Fibroblast of skin of abdomen (primary cell): ENCODE results near the gene SOX1.

Source experiments
- DNase-seq: peaks from one replicate; pipeline ENCODE4 v3.0.0-alpha.2; 2013

The SOX1 gene

DNA sequence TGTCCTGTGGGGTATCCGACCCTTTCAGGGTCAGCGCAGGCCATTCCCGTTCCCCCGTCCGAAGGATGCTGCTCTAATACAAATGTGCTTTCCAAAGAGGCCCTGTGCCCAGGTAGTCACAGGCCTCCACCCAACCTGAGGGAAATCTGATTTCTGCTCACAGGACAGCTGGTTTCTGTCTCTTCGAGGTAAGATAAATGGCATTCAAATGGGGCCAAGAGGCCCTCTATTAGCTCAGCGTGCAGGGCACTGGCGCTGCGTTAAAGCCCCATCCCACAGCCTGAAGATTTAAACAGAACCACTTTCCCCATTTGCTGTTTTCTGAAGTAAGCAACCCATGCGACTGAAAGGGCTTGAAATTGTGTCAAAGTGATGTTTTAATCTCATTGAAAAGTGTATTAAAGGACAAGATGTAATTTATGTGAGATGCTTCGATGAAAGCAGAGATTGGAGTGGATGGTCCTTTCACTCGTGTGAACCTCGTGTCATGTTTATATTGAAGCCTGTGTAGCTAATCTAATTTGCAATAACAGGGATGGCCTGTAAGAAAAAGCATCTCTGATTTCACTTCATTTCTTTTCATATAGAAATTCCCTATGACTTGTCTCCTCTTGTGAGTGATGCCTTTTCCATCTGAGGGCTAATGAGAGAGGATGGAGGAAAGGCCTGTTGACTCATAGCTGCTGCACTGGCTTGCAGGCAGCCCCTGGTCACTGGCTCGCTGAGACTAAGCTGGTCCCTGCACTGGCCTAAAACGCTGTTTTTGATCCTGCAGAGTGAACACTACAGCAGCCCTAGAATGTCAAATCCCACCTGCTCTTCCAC is 7.3 kb upstream of the SOX1 start:
- no peak for DNase-seq

DNA sequence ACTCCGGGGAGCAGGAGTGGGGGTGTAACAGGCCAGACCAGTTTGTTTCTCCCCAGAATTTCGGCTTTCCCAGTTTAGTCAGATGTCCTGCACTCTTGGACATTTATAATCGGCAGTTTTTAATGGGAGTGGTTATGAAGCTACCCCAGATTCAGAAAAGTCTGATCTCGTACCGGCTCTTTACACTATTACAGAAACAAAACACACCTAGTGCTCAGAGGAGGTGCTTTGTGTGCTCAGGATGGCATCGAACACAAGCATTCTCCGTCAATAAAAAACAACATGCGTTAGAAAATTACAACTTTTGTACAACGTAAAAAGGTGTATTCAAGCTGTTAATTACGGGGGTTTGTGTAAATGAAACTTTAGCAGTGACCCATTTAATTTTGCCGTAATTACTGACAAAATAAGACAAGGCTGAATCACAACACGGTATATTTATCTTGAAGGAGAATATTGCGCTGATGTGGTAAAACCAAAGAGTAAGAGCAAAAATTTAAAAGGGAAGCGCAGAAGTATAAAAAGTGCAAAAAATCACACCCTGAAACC is 6.6 kb upstream of the SOX1 start:
- DNase-seq: no peak

DNA sequence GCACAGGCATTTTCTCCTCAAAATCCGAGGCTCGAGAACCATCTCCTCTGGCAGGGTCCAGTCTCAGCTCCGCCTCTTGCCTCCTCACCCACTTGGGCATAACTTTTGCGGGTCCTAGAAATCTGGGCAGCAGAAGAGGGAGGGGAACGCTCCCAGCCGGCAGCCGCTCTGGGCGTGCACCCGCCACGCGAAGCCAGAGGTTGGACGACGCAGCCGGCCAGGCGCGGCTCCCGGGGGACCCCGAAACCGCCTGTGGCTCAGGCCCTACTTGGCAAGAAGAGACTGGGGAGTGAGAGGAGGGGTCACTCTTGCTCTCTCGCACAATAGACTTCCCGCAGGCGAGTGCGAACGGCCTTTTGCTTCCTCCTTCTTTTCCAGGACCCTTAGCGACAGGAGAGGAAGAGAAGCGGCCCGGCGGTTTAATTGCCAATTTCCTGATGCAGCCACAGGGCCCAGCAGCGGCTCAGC is 6.0 kb upstream of the SOX1 start:
- no peak for DNase-seq

DNA sequence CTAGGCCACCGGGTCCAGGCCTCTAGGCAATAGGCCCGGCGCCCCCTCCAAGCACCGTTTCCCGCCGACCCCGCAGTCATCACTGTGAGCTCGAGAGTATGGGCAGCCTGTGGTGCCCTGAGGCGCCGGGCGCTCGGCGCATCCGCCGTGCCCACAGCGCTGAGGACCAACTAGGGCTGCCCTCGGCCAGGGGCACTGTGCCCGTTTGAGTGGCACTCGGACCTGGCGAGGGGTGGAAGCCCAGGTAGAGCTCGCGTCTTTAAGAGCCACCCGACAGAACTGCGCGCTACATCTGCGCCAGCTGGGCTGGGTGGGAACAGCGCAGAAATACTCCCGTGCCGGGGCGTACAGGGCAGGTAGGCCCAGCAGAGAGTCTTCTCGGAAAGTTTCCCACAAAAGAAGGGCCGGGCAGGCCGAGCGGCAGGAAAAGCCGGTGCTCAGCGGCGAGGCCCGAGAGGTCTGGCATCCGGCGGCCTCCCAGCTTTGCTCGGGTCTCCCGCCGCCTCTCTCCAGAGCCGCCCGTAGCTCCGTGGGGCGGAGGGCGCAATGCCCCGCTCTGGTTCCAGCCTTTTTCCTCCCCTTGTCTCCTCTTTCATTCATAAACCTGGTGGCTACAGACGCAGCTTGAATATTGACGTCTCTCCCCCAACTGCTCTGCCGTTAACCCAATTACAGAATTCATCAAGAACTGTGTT is 5.4 kb upstream of the SOX1 start:
- DNase-seq: no peak

DNA sequence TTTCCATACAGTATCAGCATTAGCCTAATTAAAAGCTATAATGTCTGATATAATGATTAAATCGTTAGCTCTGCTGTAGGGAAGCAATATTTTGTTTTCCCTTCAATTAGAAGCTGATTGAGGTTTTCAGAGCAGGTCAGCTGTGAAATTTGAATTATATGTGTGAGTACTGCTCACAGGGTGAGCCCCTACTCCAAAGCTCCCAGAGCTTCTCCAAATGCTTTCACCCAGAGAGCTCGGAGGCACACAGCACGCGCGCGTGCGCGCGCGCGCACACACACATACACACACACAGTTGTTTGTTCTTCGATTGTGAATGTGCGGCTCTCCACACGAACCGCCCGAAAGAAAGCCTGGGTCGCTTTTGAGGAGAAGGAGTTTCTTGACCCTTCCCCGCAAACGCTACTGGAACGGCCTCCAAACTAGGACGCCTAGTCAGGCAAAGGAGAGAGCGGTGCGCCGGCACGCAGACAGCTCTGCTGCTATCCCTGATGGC is 4.8 kb upstream of the SOX1 start:
- DNase-seq: no peak

DNA sequence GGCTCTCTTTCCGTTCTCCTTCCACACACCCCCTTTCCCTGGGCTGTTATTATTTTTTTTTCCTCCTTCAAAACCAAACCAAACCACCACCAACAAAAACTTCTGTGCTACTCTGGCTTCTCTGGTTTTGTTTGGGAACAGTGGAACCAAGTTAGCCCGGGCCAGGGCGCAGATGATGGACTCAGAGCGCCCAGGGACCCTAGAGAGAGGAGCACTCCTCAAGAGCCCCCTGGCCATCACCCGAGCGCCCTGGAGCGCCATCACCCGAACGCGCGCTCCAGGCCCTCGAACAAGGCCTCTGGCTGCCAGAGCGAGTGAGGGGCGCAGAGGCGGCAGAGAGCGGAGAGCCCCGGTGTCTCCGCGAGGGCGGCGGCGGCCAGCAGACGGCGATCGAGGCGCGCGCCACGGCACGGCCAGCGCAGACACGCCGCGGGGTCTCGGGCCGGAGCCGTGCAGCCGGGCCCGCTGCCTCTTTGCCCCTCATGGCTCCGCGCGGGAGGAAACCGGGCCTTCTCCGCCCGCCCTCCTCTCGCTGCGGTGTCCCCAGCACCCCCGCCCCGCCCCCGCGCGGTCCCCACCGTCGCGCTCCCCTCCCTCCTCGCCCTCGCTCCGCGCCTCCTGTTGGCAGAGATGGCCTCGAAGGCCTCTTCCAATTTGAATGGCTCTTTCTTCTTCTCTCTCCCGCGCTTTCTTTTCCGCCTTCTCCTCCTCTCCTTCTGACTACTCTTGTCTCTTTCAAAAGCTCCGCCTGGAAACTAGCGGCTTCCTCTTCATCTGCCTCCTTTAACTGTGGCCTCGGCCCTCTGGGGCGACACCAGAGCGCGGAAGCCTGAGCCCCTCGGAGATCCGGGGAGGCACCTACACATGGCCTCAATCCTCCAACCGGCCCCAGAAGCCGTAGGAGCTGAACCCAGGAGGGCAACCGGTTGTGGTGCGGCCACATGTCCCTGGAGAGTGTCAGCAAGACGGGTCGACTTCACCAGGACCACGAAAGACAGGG is 4.1 kb upstream of the SOX1 start:
- no peak for DNase-seq

DNA sequence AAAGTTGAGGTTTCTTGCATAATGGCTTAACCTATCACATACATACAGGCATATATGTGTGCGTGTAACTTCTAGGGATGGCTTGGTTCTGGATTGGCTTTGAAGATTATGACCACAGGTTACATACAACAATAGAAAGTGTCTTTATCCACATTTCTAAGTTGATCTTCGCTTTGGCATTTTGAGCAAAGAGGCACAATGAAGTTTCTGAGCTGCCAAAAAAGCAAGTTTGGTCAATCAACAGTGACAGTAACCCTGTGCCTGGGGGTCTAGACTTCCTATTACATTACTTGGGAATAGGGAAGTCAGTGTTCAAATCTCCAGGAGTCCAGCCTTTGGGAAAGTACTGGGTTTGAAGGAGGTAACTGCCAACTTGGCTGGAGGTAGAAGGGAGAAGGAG is 3.1 kb upstream of the SOX1 start:
- DNase-seq: no peak

DNA sequence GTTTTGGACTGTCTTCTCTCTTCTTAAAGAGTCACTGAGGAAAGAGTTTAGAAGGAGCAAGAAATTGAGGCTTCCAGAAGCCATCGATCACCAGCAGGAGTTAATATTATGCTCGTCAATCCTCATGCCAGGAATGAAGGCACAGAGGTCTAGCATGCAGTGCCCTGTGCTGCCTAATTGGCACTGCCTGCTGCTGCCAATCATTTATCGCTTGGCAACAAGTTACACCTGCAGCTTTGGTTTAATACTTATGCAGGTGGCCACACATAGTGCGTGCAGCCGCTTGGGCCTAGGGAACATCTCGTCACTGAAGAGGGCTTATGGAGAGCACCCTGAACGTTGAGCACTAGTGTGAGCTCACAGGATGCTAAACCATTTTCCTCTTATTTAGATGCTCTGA is 2.7 kb upstream of the SOX1 start:
- no peak for DNase-seq

DNA sequence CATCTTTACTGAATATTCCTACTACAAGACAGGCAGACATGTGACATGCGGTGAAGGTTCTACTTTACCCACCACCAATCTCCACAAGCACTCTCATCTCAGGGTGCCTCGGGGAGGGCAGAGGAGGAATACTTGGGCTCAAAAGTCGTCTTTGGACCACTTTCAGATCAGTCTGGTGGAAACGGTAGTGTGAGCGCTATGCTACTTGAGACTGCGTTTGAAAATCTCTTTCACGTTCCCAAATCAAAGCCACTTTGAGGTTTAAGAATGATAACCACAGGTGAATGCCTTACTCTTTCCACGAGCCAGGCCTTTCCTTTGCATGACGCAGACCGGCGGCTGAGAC is 1.5 kb upstream of the SOX1 start:
- no peak for DNase-seq

DNA sequence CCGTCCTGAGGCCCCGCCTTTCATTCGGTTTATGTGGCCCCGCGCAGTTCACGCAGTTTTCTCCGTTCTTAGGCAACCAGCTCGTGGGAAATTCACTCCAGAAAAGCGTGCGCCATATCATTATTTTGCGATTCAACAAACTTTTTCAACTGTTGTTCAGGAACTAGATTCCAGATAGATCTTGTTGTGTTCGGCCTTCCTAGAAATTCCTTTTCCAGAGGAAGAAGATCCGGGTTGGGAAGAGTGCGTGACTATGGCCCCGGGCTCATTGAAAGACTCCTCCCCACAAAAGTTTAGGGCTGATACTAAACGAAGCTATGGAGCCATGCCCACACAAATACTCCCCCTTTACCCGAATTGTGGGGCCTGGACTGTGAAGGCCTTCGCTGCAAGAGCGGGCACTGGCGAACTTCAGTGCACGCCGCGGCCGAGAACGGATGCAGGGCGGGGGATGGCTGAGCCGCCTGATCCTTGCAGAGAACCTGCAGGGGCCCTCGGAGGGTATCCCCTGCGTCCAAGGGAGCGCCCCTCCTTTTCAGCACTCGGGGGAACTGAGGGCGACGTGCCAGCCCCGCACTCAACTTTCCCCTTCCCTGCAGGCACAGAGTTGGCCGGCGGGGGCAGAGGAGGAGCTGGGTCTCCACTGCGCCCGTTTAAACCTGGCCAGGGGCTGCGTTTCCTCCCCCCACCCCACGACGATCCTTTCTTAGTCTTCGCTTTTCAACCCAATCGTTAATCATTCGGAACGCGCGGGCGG is 904 bp upstream of the SOX1 start:
- no peak for DNase-seq

DNA sequence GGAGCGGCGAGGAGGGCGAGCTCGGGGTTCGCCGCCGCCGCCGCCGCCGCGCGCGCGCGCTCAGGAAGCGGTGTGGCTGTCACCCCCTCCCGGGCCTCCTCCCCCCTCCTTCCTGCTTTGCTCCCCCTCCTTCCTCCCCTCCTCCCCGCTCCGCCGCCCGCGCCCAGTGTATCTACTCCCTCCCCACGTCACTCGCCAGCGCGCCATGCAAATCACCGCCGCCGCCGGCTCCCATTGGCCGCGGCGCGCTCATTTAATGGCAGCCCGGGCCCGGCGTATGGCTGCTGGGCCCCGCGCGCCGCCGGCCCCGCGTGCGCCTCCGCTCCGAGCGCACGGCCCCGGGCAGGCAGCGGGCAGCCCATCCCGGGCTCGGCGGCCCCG is 335 bp upstream of the SOX1 start:
- peak; percentile 18 for DNase-seq

DNA sequence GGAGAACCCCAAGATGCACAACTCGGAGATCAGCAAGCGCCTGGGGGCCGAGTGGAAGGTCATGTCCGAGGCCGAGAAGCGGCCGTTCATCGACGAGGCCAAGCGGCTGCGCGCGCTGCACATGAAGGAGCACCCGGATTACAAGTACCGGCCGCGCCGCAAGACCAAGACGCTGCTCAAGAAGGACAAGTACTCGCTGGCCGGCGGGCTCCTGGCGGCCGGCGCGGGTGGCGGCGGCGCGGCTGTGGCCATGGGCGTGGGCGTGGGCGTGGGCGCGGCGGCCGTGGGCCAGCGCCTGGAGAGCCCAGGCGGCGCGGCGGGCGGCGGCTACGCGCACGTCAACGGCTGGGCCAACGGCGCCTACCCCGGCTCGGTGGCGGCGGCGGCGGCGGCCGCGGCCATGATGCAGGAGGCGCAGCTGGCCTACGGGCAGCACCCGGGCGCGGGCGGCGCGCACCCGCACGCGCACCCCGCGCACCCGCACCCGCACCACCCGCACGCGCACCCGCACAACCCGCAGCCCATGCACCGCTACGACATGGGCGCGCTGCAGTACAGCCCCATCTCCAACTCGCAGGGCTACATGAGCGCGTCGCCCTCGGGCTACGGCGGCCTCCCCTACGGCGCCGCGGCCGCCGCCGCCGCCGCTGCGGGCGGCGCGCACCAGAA is 1.1 kb downstream of the SOX1 start:
- no peak for DNase-seq

DNA sequence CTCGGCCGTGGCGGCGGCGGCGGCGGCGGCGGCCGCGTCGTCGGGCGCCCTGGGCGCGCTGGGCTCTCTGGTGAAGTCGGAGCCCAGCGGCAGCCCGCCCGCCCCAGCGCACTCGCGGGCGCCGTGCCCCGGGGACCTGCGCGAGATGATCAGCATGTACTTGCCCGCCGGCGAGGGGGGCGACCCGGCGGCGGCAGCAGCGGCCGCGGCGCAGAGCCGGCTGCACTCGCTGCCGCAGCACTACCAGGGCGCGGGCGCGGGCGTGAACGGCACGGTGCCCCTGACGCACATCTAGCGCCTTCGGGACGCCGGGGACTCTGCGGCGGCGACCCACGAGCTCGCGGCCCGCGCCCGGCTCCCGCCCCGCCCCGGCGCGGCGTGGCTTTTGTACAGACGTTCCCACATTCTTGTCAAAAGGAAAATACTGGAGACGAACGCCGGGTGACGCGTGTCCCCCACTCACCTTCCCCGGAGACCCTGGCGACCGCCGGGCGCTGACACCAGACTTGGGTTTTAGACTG is 1.7 kb downstream of the SOX1 start:
- no peak for DNase-seq

DNA sequence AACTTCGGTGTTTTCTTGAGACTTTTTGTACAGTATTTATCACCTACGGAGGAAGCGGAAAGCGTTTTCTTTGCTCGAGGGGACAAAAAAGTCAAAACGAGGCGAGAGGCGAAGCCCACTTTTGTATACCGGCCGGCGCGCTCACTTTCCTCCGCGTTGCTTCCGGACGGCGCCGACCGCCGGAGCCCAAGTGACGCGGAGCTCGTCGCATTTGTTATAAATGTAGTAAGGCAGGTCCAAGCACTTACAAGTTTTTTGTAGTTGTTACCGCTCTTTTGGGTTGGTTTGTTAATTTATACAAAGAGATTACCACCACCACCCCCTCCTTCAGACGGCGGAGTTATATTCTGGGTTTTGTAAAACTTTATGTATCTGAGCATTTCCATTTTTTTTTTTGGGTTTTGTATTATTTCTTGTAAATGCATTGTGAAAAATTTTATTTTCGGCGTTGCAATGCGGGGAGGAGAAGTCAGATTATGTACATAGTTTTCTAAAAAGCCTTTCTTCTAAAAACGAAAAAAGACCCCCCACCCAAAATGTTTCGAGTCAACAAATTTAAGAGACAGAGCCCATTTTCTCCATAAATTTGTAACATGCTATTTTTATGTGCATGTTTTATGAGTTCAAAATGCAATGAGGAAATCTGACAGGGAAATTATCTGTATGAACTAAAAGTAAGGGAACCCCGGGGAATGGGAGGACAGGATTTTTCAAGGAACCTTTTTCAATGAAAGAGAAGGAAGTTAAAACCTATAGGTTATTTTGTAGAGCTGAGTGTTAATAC is 2.3 kb downstream of the SOX1 start:
- DNase-seq: no peak

DNA sequence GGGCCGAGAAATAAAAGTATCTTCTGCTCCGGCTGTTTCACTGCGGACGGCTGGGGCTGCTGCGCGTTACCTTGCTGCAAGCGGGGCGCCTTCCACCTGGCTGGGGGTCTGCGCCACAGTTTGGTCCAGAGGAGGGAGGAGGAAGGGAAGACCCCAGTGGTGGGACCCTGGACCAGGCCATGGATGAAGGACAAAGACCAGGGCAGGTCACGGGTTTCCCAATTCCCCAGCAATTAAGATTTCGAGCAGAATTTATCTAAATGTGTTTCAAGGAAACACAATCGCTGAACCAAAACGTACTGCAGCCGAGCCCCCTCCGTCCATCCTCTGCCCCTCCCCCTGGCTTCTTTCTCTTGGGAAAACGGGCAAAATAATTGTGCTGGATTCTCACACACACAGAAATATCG is 2.9 kb downstream of the SOX1 start:
- DNase-seq: no peak

DNA sequence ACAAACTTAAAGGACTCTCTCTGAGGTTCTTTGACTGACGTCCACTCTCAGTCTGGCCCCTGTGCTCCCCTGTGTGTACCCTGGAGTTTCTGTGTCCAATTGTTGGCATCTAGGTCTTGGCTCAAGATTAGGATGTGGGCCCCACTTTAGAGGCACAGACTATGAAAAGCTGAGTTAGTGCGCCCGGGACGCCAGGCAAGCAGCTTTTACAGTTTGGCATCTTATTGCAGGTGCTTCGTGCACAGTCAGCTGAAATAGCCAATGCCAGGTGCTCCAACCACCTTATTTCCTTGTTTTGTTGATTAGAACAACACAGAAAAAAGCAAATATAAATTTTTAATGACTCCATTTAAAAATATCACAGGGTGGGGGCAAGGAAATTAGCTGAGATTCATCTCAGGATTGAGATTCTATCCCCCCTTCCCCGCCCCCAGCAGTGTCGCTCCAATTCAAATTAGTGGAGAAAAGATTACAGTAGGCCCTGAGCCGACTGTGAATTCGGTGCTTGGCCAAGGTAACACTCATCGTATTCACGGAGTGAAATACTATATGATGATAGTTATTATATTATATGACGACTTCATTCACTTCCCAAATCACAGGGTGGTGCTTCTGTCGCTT is 4.3 kb downstream of the SOX1 start:
- DNase-seq: no peak

DNA sequence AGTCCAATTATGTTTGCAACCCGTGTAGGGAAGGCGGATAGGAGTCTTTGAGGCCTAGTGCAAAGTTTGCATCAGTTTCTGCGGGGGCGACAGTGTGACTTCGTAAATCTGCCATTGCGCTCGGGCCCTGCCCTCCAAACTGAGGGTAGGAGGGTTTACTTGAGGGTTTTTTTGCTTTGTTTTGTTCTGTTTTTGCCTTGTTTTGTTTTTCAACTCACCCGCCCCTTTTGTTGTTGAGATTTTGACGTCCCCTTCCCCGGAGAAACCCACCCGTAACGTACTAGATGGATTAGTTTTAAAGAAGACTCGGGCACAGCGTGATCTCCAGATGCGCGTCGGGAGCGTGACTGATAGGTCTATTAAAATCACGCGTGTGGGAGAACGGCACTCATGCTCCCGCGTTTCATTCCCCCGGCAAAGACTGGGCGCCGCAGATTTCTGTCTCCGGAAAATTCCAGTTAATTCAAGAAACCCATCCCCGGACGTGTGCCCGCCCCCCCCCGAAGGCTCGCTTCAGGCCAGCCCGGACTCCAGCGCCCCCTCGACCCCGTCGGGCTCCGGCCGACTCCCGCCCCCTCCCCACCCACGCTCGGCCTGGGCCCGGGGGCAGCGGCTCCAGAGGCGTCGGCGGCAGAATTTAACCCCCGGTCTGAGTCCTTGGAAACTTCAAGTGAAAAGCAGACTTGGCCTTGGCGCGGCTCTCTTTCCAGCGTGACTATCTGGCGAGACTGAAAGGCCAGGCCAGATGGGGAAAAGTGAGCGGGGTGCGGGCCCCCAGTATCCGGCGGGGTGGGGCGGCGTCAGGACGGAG is 5.0 kb downstream of the SOX1 start:
- no peak for DNase-seq

DNA sequence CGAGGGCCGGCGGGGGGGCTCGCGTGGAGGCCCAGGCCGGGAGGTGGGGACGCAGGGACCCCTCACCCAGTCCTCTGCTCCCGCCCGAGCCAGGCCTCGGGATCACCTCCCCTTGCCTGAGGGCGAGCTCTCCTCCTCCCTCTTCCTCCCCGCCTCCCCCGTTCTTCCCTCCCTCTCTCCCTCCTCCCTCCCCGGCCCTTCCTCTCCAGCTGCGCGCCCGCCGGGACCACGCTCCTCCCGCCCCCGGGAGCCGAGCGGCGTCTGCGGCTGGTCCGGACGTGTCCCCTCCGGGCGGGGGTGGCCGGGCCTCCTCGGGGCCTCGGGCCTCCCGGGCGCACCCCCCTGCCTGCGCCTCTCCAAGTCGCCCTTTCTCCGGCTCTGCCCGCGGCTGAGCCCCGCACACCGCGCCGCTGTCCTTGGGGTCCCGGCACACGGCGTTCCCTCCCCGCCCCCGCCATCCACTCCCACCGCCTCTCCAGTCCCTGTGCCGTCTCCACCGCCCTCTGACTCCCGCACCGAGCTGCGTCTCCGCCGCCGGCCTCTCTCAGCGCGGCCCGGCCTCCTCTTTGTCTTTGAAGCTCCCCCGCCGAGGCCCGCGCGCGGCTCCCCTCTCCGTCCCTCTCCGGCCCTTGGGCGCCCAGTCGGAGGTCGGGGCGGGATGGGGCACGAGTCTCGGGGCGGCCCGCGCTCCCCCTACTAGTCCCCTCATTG is 5.7 kb downstream of the SOX1 start:
- no peak for DNase-seq
